Stimulated activated naive CD4-positive, alpha-beta T cell treated with Interleukin-2 at 50 U/mL for 16 hours (primary cell): ENCODE results near the gene ALAS1.

Experiments
- DNase-seq: peaks from one replicate; lab custom pipeline; 2025; lab: John Stamatoyannopoulos, UW

The ALAS1 gene

DNA sequence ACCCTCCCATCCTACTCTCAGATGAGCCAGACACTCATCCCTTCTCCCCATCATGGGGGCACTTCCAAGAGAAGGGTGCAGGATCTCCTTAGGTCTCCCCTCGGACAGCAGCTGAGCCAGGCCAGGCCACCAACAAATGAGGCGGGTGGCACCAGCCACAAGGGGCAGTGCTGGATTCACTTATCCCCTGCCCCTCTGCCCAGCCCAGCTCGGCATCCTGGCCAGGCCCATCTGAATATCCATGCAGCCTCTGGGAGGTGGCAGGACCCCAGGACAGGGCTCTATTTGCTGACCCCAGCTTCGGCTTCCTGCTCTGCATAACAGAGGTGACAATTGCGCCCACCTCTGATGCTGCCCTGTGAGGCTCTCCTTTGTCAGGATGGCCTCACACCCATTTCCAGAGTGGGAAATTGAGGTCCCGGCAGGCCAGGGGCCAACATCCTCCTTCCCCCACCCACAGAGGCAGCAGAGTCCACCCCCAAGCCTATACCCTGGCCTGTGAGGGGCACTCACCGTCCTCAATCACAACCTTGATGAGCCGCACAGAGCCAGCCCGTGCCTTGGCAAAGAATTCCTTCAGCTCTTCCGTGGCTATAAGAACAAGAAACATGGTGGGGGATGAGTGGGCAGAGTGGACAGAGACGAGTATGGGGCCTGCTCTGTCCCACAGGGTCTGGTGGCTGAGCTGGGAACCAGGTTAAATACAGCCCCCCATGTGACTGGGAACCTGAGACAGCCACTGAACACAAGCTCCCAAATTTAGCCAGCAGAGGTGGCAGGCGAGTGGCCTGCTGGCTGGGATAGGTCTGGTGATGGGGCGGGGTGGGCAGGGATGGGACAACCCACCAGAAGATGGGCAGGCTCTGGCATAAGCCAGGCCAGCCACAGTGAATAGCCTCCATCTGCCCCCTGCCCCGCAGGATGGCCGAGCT, 36.8 kb downstream of the ALAS1 start:
- no peak for DNase-seq

DNA sequence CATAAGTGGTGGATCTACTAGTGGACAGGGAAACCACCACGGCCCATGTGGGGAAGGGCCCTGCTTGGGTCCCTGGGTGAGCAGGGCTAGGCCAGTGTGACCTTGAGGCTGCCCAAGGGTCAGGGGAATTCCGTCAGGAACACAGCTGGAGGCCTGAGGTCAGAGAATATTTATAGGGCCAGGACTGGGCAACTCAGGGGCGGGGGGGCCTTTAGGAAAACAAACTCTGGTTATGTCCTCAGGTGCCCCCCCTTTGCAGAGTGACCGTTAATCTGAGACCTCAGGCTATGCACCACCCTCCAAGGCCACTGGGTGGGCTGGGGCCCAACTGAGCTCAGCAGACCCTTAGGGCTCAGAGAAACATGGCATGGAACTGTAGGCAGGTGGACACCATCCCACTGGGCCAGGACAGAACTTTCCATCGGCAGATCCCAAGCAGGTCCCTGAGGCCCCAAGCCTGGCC, 38.5 kb downstream of the ALAS1 start:
- DNase-seq, result no peak

DNA sequence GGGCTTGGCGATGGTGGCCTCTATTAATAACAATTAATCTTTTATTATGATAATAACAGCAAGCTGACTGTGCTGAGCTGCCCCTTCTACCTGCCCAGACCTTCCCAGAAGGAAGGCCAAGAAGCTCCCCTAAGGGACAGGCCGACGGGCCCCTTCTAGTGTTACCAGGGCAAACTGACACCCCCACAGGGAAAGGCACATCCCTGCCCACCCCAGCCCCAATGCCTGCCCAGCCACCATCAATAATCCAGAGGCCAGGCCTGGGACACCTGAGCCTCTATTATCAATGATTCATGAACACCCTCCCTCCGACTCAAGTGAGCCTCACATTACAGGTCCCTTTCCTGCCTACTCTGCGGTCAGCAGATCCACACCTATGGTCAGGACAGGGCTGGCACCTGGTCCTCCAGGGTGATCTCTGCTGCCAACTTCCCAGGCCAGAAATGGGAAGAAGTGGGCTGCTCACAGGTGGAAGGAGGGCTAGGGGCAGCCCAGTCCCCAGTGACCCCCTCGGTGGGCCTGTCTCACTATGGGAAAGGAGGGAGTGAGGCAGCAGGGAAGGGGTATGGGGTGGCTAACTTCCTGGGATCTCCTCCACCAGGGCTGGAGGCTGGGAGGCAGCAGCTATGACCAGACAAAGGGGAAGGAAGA, 39.2 kb downstream of the ALAS1 start:
- DNase-seq, result no peak

DNA sequence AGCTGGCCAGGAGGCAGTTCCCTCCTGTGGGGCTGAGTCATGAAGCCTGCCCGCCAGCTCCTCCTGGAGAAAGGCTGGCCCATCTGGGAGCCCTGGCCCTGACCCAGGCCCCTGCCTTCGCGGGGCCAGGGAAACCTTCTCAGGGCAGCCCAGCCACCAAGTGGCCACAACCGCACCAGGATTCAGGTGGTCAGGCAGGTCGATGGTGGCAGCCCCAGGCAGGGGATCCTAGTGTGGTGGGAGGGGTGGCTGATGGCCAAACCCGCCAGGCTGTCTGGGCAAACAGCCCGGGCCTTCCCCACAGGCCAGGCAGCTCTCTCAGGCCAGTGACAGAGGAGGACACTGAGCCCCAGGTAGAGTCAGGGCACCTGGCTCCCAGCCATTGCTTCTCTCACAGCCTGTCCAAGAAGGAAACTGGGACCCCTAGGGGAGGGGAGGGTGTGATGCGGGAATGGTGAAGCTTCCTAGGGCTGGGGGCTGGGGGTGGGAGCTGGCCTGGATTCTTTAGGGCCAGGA, 39.8 kb downstream of the ALAS1 start:
- DNase-seq, result no peak

DNA sequence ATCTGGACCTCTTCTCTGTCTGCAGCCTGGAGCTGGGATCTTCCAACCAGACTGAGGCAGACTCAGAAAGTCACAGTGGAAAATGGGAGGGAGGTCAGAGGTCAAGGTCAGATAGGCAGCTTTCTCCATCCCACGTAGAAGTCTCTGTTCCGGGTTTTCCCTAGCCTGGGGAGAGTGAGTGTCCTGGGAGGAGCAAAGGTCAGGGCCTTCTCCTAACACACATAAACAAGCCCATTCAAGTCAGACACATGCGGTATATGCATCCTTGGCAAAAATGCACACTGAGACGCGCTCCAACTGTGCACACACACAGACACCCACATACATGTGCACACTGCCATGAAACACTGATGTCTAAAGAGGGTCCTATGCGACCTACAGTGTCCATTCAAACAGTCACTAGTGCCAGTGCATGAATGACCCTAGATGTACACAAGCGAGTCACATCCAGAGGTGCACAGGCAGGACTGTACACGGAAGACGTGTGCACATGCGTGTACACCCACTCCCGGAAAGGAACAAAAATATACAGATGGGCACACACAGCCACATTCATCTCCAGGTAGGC, 40.3 kb downstream of the ALAS1 start:
- no peak for DNase-seq

- peak; percentile 89 for DNase-seq
These were observed 41.1 kb downstream of the ALAS1 start, which contains the start of gene TWF2 for GRCh38 chr3:52238761-52239701. Gene TWF2 (minus strand): TSS chr3:52239158. CDS start chr3:52239016, 142 bp downstream.

GRCh38 chr3:52240059-52240885, 42.3 kb downstream of the ALAS1 start:
- peak; percentile 66 for DNase-seq

- no peak for DNase-seq
These were observed 43.0 kb downstream of the ALAS1 start for GRCh38 chr3:52240886-52241370.

GRCh38 chr3:52242039-52242438, 44.1 kb downstream of the ALAS1 start:
- no peak for DNase-seq

DNA sequence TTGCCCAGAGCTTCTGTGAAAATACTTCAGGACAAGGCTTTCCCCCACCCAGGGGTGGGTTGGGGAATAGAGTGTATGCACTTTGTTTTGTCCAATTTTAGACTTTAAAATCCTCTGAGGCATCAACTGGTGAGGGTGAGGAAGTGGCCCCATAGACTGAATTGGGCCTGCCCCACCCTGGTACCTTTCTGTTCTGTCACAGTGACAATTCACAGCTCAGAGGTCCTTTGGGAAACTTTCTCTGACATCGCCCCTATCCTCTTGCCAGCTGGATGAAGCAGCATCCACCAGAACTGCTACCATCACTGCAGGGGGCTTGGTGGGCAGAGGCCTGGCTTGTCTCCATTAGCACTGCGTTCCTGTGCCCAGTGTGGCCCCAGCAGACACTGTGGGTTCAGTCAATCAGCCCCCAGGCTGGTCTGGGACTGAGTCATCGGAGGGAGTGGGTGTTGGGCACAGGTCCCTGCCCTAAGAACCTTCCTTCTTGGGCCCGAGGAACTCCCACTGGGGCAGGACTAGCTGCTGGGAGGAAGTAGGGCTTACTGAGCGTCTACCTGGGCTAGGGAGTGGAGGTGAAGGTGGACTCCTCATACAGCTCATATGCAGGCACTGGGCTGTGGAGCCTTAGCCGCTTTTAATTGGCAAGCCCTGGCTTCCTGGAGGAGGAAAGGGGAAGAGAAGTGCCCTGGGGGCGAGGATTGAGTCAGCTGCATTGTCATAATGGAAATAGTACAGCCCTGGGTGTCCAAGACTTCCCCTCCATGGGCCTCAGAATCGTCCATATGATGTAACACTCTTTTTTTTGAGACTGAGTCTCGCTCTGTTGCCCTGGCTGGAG, 46.0 kb downstream of the ALAS1 start:
- DNase-seq, result peak; percentile 61

DNA sequence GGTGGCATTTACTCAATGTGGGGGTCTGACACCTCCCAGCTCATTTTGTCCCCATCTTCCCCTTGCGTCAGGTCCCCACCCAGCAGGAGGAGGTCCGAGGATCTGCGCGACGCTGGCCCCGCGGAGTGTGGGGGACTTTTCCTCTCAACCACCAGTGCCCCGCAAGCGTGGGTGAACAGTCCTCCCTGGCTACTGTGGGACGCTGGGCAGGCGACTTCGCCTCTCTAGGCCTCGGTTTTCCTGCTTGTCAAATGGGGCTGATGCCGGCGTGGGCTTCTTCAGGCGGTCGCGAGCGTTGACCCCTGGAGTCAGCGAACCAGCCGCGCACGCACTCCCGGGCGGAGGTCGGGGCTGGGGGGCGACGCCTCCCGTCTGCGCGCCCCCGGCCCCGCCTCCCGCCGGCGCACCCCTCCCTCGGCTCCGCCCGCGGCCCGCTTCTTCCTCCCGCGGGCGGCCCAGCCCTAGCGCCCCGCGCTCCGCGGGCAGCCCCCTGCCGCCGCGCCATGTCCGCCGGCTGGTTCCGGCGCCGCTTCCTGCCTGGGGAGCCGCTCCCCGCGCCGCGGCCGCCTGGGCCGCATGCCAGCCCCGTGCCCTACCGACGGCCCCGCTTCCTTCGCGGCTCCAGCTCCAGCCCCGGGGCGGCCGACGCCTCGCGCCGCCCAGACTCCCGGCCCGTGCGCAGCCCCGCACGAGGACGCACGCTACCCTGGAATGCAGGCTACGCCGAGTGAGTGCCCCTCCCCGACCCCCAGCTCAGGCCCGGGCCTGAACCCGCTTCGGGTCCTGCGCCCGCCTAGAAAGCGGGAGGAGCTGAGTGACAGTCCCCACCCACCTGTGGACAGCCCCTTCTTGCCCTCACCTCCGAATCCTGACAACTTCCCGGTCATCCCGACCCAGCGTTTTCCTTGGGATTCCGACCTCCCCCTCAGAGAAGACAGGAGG, 47.6 kb downstream of the ALAS1 start, which contains the start of gene PPM1M:
PPM1M (plus strand) TSS at position 438 of the 942 bp plus-strand sequence; CDS start at position 504, 66 bp downstream.
- DNase-seq, result peak; percentile 61

GRCh38 chr3:52246264-52246620, 48.3 kb downstream of the ALAS1 start:
- DNase-seq, result no peak

DNA sequence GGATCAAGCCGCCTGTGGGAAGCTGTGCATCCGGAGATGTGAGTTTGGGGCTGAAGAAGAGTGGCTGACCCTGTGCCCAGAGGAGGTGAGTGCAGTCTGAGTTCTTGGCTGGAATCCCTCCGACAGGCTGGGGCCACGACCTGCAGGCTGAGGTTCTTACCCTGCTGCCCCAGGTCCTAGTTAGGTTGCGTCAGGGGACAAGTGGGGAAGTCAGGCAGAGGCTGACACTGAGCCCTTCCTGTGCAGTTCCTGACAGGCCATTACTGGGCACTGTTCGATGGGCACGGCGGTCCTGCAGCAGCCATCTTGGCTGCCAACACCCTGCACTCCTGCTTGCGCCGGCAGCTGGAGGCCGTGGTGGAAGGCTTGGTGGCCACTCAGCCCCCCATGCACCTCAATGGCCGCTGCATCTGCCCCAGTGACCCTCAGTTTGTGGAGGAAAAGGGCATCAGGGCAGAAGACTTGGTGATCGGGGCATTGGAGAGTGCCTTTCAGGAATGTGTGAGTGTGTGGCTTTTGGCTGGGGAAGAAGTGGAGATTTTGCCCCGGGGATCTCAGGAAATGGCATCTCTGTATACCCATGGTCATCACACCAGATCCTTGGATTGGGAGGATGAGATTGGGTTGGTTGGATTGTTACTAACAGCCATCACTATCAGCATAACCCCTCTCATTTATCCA, 48.9 kb downstream of the ALAS1 start:
- DNase-seq, result no peak

DNA sequence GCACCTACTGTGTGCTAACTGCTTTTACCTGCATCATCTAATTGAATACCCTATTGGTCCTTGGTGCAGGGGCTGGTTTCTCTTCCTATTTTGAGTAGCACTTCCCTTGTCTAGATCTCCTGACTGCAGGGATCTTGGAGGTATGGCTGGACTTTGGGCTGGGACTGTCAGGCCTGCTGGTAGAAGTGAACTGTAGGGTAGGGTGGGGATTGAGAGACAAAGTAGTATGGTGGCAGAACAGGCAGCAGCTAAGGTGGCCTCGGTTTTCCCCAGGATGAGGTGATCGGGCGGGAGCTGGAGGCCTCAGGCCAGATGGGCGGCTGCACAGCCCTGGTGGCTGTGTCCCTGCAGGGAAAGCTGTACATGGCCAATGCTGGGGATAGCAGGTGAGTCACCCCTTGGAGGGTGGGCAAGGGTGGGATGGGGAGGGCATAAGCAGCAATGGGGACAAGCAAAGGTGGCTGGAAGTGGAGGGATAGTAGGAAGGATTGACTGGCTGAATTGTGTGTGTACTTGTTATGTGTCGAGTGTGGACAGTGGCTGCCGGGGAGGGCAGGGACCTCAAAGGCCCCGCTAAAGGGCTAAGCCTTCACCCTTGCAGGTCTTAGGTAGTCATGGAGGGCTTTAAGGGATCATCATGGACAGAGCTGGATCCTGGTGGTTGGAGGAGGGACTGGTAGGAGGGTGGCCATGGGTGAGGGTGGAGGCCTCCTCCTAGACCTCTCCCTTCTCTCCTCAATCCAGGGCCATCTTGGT, 49.6 kb downstream of the ALAS1 start:
- no peak for DNase-seq

- DNase-seq, result no peak
These were observed 50.2 kb downstream of the ALAS1 start for GRCh38 chr3:52248165-52248541.

- no peak for DNase-seq
These were observed 51.0 kb downstream of the ALAS1 start for GRCh38 chr3:52248816-52249547.
